HG03175 (cell line): ENCODE measurements around the gene OXT.
"Not testable (repeated sequence)": the region's sequence is repeated elsewhere in the genome, so short reads cannot be mapped to it uniquely, and the experiment has no call there.

Source experiments
- ATAC-seq: cut with Tn5 transposase; IDR thresholded peaks from one replicate; pipeline ENCODE4 v1.9.1; 2021; ENCODE audit warnings: mild to moderate bottlenecking, moderate library complexity; ENCODE audit not compliant: unreplicated experiment

The OXT gene

DNA sequence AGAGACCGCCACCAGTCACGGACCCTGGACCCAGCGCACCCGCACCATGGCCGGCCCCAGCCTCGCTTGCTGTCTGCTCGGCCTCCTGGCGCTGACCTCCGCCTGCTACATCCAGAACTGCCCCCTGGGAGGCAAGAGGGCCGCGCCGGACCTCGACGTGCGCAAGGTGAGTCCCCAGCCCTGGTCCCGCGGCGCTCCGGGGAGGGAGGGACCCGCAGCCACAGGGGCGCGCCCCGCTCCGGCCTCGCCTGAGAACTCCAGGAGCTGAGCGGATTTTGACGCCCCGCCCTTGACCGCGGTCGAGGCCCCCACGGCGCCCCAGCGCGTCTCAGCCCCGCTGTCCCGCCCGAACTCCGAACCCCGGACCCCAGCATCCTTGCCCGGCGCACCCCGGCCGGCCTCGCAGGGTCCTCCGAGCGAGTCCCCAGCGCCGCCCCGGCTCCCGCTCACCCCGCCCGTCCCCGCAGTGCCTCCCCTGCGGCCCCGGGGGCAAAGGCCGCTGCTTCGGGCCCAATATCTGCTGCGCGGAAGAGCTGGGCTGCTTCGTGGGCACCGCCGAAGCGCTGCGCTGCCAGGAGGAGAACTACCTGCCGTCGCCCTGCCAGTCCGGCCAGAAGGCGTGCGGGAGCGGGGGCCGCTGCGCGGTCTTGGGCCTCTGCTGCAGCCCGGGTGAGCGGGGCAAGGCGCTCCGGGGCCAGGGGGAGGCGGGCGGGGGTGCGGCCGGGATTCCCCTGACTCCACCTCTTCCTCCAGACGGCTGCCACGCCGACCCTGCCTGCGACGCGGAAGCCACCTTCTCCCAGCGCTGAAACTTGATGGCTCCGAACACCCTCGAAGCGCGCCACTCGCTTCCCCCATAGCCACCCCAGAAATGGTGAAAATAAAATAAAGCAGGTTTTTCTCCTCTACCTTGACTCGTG is at the start of gene OXT:
Gene OXT (plus strand): TSS at position 11 of the 920 bp plus-strand sequence. CDS start 36 bp downstream, at position 47.
- no peak for ATAC-seq

DNA sequence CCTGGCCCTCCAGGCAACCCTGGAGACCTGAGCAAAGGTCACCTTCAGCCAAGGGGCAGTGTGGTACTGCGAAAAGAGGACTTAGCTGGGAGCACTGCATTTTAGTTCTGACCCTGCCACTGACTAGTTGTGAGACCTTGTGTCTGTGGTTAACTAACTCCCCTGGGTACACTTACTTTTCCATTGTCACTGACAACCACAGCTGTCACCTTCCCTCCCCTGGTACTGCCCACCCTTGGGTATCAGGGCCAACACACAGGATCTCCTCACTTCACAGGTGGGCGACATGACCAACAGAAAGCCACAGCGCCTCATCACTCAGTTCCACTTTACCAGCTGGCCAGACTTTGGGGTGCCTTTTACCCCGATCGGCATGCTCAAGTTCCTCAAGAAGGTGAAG is 49.6 kb upstream of the OXT start:
- no peak for ATAC-seq

DNA sequence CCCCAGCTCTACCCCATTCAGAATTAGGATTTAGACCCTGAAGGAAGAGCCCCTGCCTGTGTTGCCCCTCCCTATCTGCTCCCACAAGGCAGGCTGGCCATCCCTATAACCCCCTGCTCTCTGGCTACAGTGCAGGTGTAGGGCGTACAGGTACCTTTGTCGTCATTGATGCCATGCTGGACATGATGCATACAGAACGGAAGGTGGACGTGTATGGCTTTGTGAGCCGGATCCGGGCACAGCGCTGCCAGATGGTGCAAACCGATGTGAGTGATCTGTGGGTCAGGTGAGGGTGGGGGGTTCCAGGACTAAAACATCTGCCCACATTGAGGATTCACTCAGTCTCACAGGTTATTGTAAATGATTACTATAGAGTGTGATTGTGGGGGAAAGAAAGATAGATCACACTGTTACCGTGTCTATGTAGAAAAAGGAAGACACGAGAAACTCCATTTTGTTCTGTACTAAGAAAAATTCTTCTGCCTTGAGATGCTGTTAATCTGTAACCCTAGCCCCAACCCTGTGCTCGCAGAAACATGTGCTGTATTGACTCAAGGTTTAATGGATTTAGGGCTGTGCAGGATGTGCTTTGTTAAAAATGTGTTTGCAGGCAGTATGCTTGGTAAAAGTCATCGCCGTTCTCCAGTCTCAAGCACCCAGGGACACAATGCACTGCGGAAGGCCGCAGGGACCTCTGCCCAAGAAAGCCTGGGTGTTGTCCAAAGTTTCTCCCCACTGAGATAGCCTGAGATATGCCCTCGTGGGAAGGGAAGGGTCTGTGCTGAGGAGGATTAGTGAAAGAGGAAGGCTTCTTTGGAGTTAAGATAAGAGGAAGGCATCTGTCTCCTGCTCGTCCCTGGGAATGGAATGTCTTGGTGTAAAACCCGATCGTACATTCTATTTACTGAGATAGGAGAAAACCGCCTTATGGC is 48.6 kb upstream of the OXT start:
- not testable (repeated sequence) for ATAC-seq

DNA sequence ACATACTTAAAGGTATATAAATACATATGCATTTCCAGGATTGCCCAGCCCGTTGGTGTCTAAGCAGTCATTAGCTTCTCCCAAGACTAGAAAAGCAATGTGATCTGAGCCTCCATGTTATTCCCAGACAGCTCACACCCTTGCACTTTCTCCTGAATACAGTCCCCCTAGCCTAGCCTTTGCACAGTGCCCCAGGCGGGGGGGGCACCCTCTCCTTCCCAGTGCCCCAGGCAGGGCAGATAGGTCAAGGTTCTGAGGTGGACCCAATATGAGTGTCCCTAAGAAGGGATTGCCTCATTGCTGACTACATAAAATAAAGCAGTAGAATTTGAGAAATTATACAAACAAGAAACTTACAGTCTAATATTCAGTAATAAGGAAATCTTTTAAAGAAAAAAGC is 43.4 kb upstream of the OXT start:
- no peak for ATAC-seq

DNA sequence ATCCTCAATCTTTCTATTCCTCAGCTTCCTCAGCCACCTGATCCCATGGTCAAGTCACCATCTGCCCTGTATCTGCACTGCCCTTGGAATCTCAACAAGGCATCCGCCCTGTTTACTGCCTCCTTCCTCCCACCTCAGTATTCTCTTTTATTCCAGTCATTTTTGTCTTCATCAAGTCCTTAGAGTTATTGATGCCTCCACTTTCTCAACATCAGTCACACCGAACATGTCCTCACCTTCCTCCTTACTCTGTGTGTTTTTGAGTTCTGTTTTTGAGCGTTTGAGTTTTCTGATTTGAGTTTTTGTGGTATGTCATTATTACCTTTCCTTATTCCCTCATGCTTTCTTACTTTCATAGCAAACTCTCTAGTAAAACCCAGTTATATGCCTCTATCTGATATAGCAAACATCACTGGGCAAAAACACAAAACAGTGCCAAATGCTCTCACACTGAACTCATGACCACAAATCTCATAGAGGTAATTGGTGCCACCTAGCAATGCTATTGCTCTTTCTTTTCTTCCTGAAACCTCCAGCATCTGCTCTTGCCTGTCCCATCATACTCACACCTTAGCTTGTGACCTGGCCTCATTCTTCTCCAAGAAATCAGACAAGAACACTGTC is 39.8 kb upstream of the OXT start:
- no peak for ATAC-seq

DNA sequence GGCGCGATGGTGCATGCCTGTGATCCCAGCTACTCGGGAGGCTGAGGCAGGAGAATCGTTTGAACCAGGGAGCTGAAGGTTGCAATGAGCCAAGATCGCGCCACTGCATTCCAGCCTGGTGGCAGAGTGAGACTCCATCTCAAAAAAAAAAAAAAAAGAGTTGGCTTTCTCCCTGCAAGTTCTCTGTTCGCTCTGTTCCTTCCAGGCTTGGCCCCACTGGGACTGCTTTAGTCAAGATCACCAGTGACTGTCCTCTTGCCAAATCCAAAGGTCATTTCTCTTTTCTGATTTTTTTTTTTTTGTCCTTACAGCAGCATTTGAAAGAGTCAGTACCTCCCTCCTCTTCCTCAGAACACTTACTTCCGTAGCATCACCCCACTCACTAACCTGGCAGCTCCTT is 38.8 kb upstream of the OXT start:
- ATAC-seq: no peak

DNA sequence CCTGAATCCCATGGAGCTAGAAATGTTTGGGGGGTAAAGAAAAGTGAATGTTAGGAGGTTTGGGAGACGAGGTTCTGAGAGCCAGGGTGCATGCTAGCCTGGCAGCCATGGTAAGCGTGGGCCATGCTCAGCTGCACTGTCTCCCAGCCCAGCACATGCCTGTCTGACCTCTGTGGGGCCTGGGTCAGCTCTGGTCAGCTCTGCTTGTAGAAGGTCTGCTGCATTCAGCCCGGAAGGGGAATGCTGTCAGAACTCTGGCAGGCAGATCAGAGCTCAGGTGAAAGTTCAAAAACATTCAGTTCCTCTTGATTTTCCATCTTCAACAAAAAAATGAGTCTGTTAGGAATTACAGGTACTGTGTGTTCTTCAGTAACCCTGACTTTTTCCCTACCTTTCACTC is 33.8 kb upstream of the OXT start:
- ATAC-seq: no peak

GRCh38 chr20:3038454-3038853 is 33.0 kb upstream of the OXT start:
- no peak for ATAC-seq

- ATAC-seq: no peak
Observed at GRCh38 chr20:3039426-3039825, 32.0 kb upstream of the OXT start.

- ATAC-seq: no peak
Observed at GRCh38 chr20:3040086-3040485, 31.3 kb upstream of the OXT start.

- ATAC-seq: no peak
Observed at GRCh38 chr20:3041854-3042409, 29.5 kb upstream of the OXT start.

GRCh38 chr20:3042625-3043024 is 28.8 kb upstream of the OXT start:
- ATAC-seq: no peak

GRCh38 chr20:3043322-3043721 is 28.1 kb upstream of the OXT start, which contains the start of gene GNRH2:
Gene GNRH2 (plus strand): TSS chr20:3043622. CDS start chr20:3044415, 793 bp downstream.
- no peak for ATAC-seq

DNA sequence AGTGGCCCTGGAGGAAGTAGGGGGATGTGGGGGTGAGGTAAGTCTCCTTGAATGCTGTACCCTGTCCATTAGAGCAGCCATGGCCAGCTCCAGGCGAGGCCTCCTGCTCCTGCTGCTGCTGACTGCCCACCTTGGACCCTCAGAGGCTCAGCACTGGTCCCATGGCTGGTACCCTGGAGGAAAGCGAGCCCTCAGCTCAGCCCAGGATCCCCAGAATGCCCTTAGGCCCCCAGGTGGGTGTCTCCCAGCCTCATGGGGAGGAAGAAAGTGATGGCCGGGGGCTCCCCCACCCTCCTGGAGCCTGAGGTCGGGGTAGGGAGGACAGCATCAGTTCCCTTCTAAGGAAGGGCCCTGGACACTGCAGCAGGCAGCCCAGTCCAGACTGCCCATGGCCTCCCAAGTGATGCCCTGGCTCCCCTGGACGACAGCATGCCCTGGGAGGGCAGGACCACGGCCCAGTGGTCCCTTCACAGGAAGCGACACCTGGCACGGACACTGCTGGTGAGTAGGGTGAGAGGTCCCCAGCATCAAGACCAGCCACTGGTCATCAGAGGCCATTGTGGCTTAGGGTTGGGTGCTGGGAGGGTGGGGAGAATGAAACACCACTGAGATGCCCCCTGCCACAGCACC is 27.0 kb upstream of the OXT start:
- ATAC-seq: no peak

- ATAC-seq: peak; percentile 48
Observed at GRCh38 chr20:3045042-3045815, 26.2 kb upstream of the OXT start.

- ATAC-seq: peak; percentile 91
Observed at GRCh38 chr20:3045816-3046676, 25.4 kb upstream of the OXT start, which contains the start of gene MRPS26. Gene MRPS26 (plus strand): TSS chr20:3046052. CDS start chr20:3046069, 17 bp downstream.

- ATAC-seq: no peak
Observed at GRCh38 chr20:3046677-3047462, 24.6 kb upstream of the OXT start.
